ENCODE measurements around the gene GATC.
A peak's percentile ranks its signal among the peaks of the same experiment; 100 is the strongest.
"Not testable (repeated sequence)": the region's sequence is repeated elsewhere in the genome, so short reads cannot be mapped to it uniquely, and the experiment has no call there.

The GATC gene

GRCh38 chr12:120467439-120467838, 21.2 kb downstream of the GATC start:
- no peak overlapping the region for H3K4me3 ChIP-seq (ENCODE audit: low read length)
- no peak for DNase-seq (ENCODE audit: low read depth, low spot score)

DNA sequence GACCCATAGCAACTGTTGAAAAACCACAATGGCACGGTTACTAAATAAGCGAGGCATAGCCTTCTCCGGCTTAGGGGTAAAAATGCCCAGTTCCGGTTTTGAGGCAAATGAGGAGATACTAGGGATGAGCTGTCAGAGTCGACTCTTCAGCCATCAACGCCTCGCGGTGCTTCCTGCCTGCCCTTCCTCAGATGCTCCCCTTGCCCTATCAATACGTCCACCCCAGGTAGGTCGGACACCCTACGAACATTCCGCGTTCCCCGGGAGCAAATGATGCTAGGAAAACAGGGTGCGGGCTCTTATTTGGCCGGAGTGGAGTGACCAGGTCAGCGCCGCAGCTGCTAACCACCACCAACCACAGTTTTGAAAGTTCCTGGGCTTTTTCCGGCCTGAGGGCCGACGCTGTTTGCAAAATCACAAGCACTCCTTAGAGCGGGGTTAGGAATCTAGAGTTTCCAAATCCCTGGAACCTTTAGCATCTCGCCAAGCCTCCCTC, 22.1 kb downstream of the GATC start:
- peak overlapping the region; percentile 89 for H3K4me3 ChIP-seq (ENCODE audit: low read length)
- DNase-seq (ENCODE audit: low read depth, low spot score) = no peak

- DNase-seq (ENCODE audit: low read depth, low spot score) = no peak
- peak overlapping the region; percentile 89 for H3K4me3 ChIP-seq (ENCODE audit: low read length)
These were observed 22.7 kb downstream of the GATC start for GRCh38 chr12:120468821-120469449.

DNA sequence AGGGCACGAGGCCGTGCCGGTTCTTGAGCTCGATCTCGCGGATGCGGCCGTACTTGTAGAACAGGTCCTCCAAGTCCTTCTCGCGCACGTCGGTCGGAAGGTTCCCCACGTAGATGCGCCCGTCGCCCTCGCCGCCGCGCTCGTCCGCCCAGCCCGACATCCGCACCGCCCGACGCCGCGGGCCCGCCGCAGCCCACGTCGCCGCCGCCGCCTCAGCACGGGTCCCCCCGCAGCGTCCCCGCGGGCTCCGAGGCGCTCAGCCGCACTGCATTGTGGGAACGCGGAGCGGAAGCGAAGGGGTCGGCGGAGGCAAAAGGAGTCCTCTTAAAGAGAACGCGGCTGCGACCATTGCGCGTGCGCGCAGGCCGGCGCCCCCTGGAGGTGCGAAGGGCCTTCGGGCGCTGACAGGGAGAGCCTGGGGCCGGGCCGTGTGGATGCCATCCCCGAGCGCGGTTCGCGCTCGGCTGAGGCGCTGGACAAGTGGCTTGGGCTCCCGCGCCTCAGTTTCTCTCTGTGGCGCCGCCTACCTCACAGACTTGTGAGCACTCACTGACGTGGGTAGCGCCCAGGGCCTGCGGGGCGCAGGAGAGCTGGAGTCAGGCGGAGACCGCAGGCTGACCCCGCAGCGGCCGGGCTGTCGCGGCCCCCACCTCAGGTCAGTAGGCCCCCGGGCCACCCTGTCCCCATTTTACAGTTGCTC, 23.4 kb downstream of the GATC start, which contains the start of gene SRSF9:
Gene SRSF9, minus strand, starts transcription at position 299 of the 700 bp plus-strand sequence. Its CDS starts 139 bp downstream, at position 160.
- peak; percentile 94 for DNase-seq (ENCODE audit: low read depth, low spot score)
- peak within 1 kb of the TSS; percentile 89 for H3K4me3 ChIP-seq (ENCODE audit: low read length)

DNA sequence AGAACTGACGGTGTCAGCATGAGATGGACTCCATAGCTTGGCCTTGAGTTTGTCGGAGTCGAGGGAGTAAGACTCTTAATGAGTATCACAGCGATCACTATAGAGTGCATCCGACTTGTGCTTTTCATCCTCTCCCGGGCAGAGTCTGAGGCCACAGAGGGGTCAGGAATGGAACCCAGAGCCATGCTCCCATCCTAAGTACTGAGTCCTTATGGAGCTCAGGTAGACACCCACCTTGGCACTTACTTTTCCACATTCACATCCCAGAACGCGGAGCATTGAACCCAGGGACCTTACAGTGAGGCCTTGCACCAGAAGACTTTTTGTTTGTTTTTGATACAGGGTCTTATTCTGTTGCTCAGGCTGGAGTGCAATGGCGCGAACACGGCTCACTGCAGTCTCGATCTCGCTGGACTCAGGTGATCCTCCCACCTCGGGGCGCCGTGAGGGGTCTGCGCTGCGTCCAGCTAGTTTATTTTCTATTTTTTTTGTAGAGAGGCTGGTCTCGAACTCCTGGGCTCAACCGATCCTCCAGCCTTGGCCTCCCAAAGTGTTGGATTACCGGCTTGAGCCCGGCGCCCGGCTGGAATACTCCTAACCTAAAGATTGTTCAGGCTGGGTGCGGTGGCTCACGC, 24.0 kb downstream of the GATC start:
- DNase-seq (ENCODE audit: low read depth, low spot score) = no peak
- H3K4me3 ChIP-seq (ENCODE audit: low read length) = peak overlapping the region; percentile 89

DNA sequence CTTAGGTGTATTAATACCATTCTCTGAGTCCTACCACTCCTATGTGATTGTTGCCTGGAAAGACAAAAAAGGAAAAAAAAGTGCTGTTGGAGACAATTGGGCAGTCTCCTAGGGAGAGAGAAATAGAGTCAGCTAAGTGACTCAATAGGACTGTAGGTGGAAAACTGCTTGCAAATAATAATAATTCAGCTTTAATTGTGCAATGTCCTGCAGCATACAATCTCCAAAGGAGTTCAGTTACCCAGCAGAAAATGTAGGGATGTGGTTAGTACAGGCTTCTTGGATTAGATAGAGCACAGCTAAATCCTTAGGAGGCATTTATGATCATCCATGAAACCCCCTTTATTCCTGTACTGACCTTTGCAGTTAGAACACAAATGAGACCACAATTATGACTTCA, 26.3 kb downstream of the GATC start:
- no peak overlapping the region for H3K4me3 ChIP-seq (ENCODE audit: low read length)
- no peak for DNase-seq (ENCODE audit: low read depth, low spot score)

- H3K4me3 ChIP-seq (ENCODE audit: low read length) = no peak overlapping the region
- DNase-seq (ENCODE audit: low read depth, low spot score) = no peak
These were observed 27.8 kb downstream of the GATC start for GRCh38 chr12:120473807-120474615.

DNA sequence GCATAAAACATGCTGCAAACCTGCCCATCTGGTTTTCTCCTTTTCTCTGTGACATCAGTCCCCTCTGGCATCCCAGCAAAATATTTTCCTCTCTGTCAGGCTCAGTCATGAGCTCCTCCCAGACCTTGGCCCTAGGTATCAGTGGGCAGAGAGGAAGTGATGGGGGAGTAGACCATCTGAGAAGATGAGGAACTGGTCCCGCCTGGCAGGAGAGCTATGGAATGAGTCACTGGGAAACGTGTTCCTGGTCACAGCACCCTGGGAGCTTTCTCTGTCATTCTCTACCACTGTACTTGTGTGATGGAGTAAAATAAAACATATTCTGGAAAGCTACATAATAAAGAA, 28.3 kb downstream of the GATC start:
- no peak overlapping the region for H3K4me3 ChIP-seq (ENCODE audit: low read length)
- no peak for DNase-seq (ENCODE audit: low read depth, low spot score)

DNA sequence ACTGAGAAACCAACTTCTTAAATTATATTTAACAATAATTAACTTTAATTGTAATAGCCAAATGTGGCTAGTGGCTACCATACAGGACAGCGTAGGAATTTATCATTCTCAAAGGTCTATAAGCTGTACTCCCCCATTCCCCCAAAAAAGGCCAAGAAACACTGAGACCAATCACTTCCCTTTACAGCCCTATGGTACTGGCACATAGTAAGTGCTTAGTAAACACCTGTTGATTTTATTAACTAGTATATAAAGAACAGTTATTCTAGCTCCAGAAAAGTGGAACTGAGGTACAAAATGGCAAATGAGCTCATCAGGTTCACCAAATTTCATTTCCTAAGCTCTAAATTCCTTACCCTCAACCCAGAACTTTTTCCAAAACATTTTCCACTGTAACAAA, 29.4 kb downstream of the GATC start:
- no peak overlapping the region for H3K4me3 ChIP-seq (ENCODE audit: low read length)
- DNase-seq (ENCODE audit: low read depth, low spot score) = no peak

DNA sequence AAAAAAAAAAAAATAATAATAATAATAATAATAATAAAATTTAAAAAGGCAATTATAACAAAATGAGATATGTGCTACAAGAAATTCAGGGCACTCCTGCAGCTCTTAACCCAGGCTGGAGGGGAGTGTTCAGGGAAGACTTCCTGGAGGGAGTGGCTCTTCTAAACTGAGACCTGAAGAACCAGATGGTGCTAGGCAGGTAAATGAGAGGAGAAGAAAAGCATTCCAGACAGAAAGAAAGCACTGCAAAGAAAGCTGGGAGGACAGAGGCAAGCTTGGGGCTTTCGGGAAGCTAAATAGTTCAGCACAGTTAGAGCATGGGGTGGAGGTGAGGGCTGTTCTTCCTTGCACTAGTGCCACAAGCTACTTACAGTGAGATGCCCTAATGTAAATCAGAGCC, 33.2 kb downstream of the GATC start:
- DNase-seq (ENCODE audit: low read depth, low spot score) = no peak
- no peak overlapping the region for H3K4me3 ChIP-seq (ENCODE audit: low read length)

- H3K4me3 ChIP-seq (ENCODE audit: low read length) = no peak overlapping the region
- no peak for DNase-seq (ENCODE audit: low read depth, low spot score)
These were observed 34.0 kb downstream of the GATC start for GRCh38 chr12:120480211-120480610.

DNA sequence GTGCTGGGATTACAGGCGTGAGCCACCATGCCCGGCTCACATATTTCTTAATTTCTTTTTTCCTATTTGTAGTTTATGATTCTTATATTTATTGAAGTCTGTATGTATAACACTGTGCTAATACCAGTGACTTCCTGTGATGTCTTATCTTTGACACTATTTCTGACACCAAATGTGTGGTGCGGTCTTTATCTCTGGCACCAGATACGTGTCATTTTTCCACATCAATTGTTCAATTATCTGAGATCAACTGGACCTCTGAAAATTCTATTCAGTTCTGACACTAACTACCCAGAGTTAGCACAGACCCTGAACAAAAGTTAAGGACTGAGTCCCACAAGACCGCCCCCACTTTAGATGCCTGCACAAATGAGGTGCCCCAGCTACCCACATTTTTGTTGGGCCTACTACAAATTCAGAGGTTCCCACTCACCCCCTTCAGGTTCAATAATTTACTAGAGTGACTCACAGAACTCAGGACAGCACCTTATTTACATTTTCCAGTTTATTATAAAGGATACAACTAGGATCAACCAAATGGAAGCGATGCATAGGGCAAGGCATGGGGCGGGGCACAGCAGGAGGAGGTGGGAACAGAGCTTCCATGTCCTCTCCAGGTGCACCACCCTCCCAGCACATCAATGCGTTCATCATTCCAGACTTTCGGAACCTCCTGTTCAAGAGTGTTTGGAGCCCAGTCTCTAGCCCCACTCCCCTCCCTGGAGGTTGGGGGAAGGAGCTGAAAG, 35.0 kb downstream of the GATC start:
- peak; percentile 67 for DNase-seq (ENCODE audit: low read depth, low spot score)
- no peak overlapping the region for H3K4me3 ChIP-seq (ENCODE audit: low read length)

DNA sequence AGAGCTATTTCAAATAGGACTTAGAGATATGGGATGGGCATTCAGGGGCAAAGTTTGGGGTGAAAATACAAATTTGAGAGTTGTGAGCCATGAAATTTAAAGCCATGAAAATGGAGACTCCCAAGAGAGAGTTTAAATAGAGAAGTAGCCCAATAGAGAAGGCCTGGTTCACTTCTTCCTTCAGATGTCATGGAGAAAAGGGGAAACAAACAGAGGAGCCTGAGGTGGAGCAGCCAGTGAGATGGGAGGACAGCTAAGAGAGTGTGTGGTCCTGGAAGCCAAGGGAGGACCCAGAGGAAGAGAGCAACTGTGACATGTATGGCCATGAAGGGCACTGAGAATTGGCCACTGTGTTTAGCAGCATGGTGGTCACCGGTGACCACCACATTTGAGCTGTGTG, 37.4 kb downstream of the GATC start:
- no peak overlapping the region for H3K4me3 ChIP-seq (ENCODE audit: low read length)
- DNase-seq (ENCODE audit: low read depth, low spot score) = no peak

GRCh38 chr12:120485961-120486881, 40.0 kb downstream of the GATC start:
- DNase-seq (ENCODE audit: low read depth, low spot score) = no peak
- H3K4me3 ChIP-seq (ENCODE audit: low read length) = no peak overlapping the region

GRCh38 chr12:120487552-120487951, 41.3 kb downstream of the GATC start:
- not testable (repeated sequence) for H3K4me3 ChIP-seq (ENCODE audit: low read length); DNase-seq (ENCODE audit: low read depth, low spot score)

- no peak overlapping the region for H3K4me3 ChIP-seq (ENCODE audit: low read length)
These were observed 41.9 kb downstream of the GATC start for GRCh38 chr12:120488057-120488640.

GRCh38 chr12:120489018-120489417, 42.8 kb downstream of the GATC start:
- no peak for DNase-seq (ENCODE audit: low read depth, low spot score)
- no peak overlapping the region for H3K4me3 ChIP-seq (ENCODE audit: low read length)

More at GRCh38 chr12:120488057-120488640, 41.9 kb downstream of the GATC start:
- DNase-seq (ENCODE audit: low read depth, low spot score) = no peak

All from Jurkat, Clone E6-1 (cell line).